ENCODE measurements around the gene SUGCT. TPM values are rescaled to one million over a fixed set of nuclear protein-coding genes. Genes with fewer than 3 reads are reported as not detected.

SUGCT gene
- total and polyA plus RNA-seq, 2 of the 13 experiments (the other 11 are each of a cell fraction or from before 2014, with no cell fraction given): 10.1 to 22.2 TPM

DNA sequence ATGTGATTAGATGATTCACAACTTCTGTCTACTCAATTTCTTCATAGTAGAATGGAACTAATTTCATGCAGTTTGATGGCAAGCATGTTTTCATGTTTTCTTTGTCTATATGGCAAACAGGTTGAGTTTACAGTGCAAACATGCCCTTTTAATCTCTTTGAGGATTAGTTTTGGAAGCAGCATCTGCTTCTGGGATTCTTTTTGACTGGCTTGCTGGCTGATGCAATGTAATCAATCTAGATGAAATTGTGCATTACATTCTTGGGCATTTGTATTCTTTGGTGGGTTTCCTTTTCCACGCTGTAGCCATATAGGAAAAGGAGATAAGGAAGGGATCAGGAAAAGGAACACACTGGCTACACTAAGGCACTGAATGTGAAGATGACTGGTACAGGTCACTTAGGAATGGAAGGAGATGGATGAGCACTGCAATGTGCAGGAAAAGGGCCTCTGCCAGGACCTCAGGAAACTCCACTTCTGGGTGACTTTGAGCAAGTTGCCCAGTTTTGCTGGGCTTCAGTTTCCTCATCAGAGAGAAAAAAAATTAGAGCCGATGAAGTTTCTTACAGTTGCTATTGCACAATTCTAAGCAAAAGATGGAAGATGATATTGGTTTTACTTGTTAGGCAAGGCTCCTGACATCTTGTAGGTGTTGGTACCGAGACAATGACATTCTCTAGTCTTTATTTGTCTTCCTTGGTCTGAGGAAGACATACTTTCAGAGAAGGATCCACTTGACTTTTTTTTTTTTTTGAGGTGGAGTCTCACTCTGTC is 269.1 kb downstream of the SUGCT start (continued):
- TF ChIP-seq NRL (CRISPR knock-in tag; IDR thresholded peaks at IDR 0.05; ENCODE audit: borderline replicate concordance): no peak
- TF ChIP-seq, protein P1, sequence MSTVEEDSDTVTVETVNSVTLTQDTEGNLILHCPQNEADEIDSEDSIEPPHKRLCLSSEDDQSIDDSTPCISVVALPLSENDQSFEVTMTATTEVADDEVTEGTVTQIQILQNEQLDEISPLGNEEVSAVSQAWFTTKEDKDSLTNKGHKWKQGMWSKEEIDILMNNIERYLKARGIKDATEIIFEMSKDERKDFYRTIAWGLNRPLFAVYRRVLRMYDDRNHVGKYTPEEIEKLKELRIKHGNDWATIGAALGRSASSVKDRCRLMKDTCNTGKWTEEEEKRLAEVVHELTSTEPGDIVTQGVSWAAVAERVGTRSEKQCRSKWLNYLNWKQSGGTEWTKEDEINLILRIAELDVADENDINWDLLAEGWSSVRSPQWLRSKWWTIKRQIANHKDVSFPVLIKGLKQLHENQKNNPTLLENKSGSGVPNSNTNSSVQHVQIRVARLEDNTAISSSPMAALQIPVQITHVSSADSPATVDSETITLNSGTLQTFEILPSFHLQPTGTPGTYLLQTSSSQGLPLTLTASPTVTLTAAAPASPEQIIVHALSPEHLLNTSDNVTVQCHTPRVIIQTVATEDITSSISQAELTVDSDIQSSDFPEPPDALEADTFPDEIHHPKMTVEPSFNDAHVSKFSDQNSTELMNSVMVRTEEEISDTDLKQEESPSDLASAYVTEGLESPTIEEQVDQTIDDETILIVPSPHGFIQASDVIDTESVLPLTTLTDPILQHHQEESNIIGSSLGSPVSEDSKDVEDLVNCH (CRISPR knock-in tag; IDR thresholded peaks at IDR 0.05): no peak
- no peak for TF ChIP-seq ZFP41 (CRISPR knock-in tag; IDR thresholded peaks at IDR 0.05; ENCODE audit: borderline replicate concordance)
- TF ChIP-seq, protein P2, sequence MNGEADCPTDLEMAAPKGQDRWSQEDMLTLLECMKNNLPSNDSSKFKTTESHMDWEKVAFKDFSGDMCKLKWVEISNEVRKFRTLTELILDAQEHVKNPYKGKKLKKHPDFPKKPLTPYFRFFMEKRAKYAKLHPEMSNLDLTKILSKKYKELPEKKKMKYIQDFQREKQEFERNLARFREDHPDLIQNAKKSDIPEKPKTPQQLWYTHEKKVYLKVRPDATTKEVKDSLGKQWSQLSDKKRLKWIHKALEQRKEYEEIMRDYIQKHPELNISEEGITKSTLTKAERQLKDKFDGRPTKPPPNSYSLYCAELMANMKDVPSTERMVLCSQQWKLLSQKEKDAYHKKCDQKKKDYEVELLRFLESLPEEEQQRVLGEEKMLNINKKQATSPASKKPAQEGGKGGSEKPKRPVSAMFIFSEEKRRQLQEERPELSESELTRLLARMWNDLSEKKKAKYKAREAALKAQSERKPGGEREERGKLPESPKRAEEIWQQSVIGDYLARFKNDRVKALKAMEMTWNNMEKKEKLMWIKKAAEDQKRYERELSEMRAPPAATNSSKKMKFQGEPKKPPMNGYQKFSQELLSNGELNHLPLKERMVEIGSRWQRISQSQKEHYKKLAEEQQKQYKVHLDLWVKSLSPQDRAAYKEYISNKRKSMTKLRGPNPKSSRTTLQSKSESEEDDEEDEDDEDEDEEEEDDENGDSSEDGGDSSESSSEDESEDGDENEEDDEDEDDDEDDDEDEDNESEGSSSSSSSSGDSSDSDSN (CRISPR knock-in tag; IDR thresholded peaks at IDR 0.05): no peak
- TF ChIP-seq ZNF570 (CRISPR knock-in tag; IDR thresholded peaks at IDR 0.05; ENCODE audit: borderline replicate concordance): no peak
- TF ChIP-seq, protein P3, sequence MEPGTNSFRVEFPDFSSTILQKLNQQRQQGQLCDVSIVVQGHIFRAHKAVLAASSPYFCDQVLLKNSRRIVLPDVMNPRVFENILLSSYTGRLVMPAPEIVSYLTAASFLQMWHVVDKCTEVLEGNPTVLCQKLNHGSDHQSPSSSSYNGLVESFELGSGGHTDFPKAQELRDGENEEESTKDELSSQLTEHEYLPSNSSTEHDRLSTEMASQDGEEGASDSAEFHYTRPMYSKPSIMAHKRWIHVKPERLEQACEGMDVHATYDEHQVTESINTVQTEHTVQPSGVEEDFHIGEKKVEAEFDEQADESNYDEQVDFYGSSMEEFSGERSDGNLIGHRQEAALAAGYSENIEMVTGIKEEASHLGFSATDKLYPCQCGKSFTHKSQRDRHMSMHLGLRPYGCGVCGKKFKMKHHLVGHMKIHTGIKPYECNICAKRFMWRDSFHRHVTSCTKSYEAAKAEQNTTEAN (CRISPR knock-in tag; conservative IDR thresholded peaks at IDR 0.05): no peak
- peak; percentile 86 for TF ChIP-seq MED1 (CRISPR knock-in tag; IDR thresholded peaks at IDR 0.05)
- peak; percentile 26; the same call in 1 of the 2 replicates for TF ChIP-seq ZNF292 (CRISPR knock-in tag; IDR thresholded peaks at IDR 0.05; ENCODE audit: borderline replicate concordance, low read depth)
- TF ChIP-seq MAFF (IDR thresholded peaks at IDR 0.05; ENCODE audit: low read depth, low read length): 0 out of 2 replicates have a peak, but pooled peaks have one; percentile 3
- peak; percentile 66; the same call in 1 of the 3 replicates for TF ChIP-seq MXI1 (IDR thresholded peaks at IDR 0.05; ENCODE audit: borderline replicate concordance, low read depth, low read length)
- no peak for TF ChIP-seq ZNF138 (CRISPR knock-in tag; IDR thresholded peaks at IDR 0.05; ENCODE audit: low read depth)
- peak; percentile 61 for TF ChIP-seq NR2F2 (IDR thresholded peaks at IDR 0.05; ENCODE audit: borderline replicate concordance, low read depth)
- TF ChIP-seq, protein P4, sequence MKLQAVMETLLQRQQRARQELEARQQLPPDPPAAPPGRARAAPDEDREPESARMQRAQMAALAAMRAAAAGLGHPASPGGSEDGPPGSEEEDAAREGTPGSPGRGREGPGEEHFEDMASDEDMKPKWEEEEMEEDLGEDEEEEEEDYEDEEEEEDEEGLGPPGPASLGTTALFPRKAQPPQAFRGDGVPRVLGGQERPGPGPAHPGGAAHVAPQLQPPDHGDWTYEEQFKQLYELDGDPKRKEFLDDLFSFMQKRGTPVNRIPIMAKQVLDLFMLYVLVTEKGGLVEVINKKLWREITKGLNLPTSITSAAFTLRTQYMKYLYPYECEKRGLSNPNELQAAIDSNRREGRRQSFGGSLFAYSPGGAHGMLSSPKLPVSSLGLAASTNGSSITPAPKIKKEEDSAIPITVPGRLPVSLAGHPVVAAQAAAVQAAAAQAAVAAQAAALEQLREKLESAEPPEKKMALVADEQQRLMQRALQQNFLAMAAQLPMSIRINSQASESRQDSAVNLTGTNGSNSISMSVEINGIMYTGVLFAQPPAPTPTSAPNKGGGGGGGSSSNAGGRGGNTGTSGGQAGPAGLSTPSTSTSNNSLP (IDR thresholded peaks at IDR 0.05; ENCODE audit: low read depth, low read length): peak; percentile 98
- TF ChIP-seq, protein P5, sequence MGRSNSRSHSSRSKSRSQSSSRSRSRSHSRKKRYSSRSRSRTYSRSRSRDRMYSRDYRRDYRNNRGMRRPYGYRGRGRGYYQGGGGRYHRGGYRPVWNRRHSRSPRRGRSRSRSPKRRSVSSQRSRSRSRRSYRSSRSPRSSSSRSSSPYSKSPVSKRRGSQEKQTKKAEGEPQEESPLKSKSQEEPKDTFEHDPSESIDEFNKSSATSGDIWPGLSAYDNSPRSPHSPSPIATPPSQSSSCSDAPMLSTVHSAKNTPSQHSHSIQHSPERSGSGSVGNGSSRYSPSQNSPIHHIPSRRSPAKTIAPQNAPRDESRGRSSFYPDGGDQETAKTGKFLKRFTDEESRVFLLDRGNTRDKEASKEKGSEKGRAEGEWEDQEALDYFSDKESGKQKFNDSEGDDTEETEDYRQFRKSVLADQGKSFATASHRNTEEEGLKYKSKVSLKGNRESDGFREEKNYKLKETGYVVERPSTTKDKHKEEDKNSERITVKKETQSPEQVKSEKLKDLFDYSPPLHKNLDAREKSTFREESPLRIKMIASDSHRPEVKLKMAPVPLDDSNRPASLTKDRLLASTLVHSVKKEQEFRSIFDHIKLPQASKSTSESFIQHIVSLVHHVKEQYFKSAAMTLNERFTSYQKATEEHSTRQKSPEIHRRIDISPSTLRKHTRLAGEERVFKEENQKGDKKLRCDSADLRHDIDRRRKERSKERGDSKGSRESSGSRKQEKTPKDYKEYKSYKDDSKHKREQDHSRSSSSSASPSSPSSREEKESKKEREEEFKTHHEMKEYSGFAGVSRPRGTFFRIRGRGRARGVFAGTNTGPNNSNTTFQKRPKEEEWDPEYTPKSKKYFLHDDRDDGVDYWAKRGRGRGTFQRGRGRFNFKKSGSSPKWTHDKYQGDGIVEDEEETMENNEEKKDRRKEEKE (IDR thresholded peaks at IDR 0.05): no peak
- TF ChIP-seq POLR2A (IDR thresholded peaks at IDR 0.05; ENCODE audit: insufficient read depth in 1 of 2, low read depth in 2 of 2, low read length in 2 of 2): no peak
- peak; percentile 84; the same call in 1 of the 2 replicates for TF ChIP-seq FOXK1 (CRISPR knock-in tag; IDR thresholded peaks at IDR 0.05; ENCODE audit: borderline replicate concordance, low read depth)
